IMR-90 (cell line): ENCODE measurements around the gene NMRAL1. TPM values are rescaled to one million over a fixed set of nuclear protein-coding genes. Genes with fewer than 3 reads are reported as not detected.

Source experiments
- ATAC-seq: fragments of 200-7000 bp; cut with Tn5 transposase; 2 replicates; pipeline ENCODE4 v1.9.1; 2020; ENCODE audit warnings: low read depth, mild to moderate bottlenecking, moderate library complexity
- BruUV-seq: library from RNA; stranded (reverse); fragments of 400-500 nt; replicated peaks from 2 replicates; lab custom pipeline; 2021; lab: Mats Ljungman, UMichigan
- CTCF ChIA-PET: fragments of 300-600 bp; formaldehyde crosslinking; extraction: SDS; loops from one replicate; lab custom pipeline; 2021; ENCODE audit warnings: antibody characterized with exemption; lab: Yijun Ruan, JAX
- POLR2A ChIA-PET: fragments of 300-600 bp; sonication (Branson Sonifier 250); formaldehyde crosslinking; loops from one replicate; lab custom pipeline; 2022; ENCODE audit warnings: antibody characterized with exemption; ENCODE audit not compliant: unreplicated experiment; lab: Charles Lee
- DNase-seq: peaks from one replicate; pipeline ENCODE4 v3.0.0; 2013
- H2AFZ ChIP-seq: replicated peaks from 2 replicates; pipeline ENCODE3; 2013; ENCODE audit warnings: low read length, mild to moderate bottlenecking; ENCODE audit not compliant: poor library complexity
- H2AK5ac ChIP-seq: 2 replicates; pipeline ENCODE4 v1.6.1; 2013; ENCODE audit warnings: low read depth, low read length, inconsistent platforms
- H2AK9ac ChIP-seq: replicated peaks from 2 replicates; pipeline ENCODE3; 2013; ENCODE audit warnings: mild to moderate bottlenecking, low read depth, low read length, moderate library complexity; ENCODE audit not compliant: poor library complexity
- H2BK120ac ChIP-seq: 2 replicates; pipeline ENCODE4 v1.6.1; 2013; ENCODE audit warnings: low read depth, low read length, inconsistent platforms
- H2BK15ac ChIP-seq: 3 replicates; pipeline ENCODE4 v1.6.1; 2013; ENCODE audit warnings: low read depth, low read length, inconsistent platforms
- H2BK20ac ChIP-seq: 2 replicates; pipeline ENCODE4 v1.6.1; 2013; ENCODE audit warnings: low read depth, mild to moderate bottlenecking, inconsistent platforms, low read length, moderate library complexity
- H2BK5ac ChIP-seq: 2 replicates; pipeline ENCODE4 v1.6.1; 2013; ENCODE audit warnings: mild to moderate bottlenecking, low read depth, low read length, inconsistent platforms; ENCODE audit not compliant: poor library complexity, severe bottlenecking
- H3K14ac ChIP-seq: replicated peaks from 2 replicates; pipeline ENCODE4 v1.6.1; 2013; ENCODE audit warnings: low read depth, low read length, inconsistent platforms
- H3K18ac ChIP-seq: 2 replicates; pipeline ENCODE4 v1.6.1; 2013; ENCODE audit warnings: low read depth, low read length, control low read depth
- H3K23ac ChIP-seq: 2 replicates; pipeline ENCODE4 v1.6.1; 2013; ENCODE audit warnings: low read depth, low read length, inconsistent platforms
- H3K27ac ChIP-seq: 2 replicates; pipeline ENCODE4 v1.5.1; 2013; ENCODE audit warnings: mild to moderate bottlenecking, control low read depth, low read length; ENCODE audit not compliant: insufficient read depth
- H3K27me3 ChIP-seq: 2 replicates; pipeline ENCODE4 v1.6.1; 2013; ENCODE audit warnings: low read length; ENCODE audit not compliant: control insufficient read depth, insufficient read depth
- H3K36me3 ChIP-seq: 2 replicates; pipeline ENCODE4 v1.6.1; 2013; ENCODE audit warnings: low read length, mixed read lengths; ENCODE audit not compliant: control insufficient read depth, insufficient read depth
- H3K4ac ChIP-seq: 2 replicates; pipeline ENCODE4 v1.6.1; 2013; ENCODE audit warnings: low read depth, low read length, inconsistent platforms
- H3K4me1 ChIP-seq: 2 replicates; pipeline ENCODE4 v1.6.1; 2013; ENCODE audit warnings: low read length, mixed read lengths; ENCODE audit not compliant: control insufficient read depth, insufficient read depth
- H3K4me2 ChIP-seq: 2 replicates; pipeline ENCODE4 v1.6.1; 2013; ENCODE audit warnings: low read depth, mild to moderate bottlenecking, control low read depth, low read length, moderate library complexity
- H3K4me3 ChIP-seq: 2 replicates; pipeline ENCODE4 v1.5.1; 2013; ENCODE audit warnings: low read depth, mild to moderate bottlenecking, control low read depth, low read length, moderate library complexity; ENCODE audit not compliant: insufficient read depth
- H3K56ac ChIP-seq: 2 replicates; pipeline ENCODE4 v1.6.1; 2013; ENCODE audit warnings: low read length, inconsistent platforms; ENCODE audit not compliant: insufficient read depth; ENCODE audit errors: extremely low read depth
- H3K79me1 ChIP-seq, 2 experiments: 2 replicates each; pipeline ENCODE4 v1.6.1; 2013; ENCODE audit warnings: low read length in 2 of 2, inconsistent platforms in 1 of 2, low read depth in 1 of 2
- H3K9ac ChIP-seq: 2 replicates; pipeline ENCODE4 v1.6.1; 2013; ENCODE audit warnings: low read depth, low read length, control low read depth
- H3K9me1 ChIP-seq: 2 replicates; pipeline ENCODE4 v1.6.1; 2013; ENCODE audit warnings: low read length, inconsistent platforms; ENCODE audit not compliant: insufficient read depth
- H3K9me3 ChIP-seq: 2 replicates; pipeline ENCODE4 v1.6.1; 2013; ENCODE audit warnings: low read length; ENCODE audit not compliant: control insufficient read depth, insufficient read depth
- H4K20me1 ChIP-seq: 2 replicates; pipeline ENCODE4 v1.6.1; 2013; ENCODE audit warnings: low read length, inconsistent platforms; ENCODE audit not compliant: insufficient read depth
- H4K5ac ChIP-seq: 2 replicates; pipeline ENCODE4 v1.6.1; 2013; ENCODE audit warnings: mild to moderate bottlenecking, low read depth, low read length, control low read depth
- H4K8ac ChIP-seq, 2 experiments: 2 replicates each; pipeline ENCODE4 v1.6.1; 2013; ENCODE audit warnings: low read depth in 2 of 2, low read length in 2 of 2, control low read depth in 1 of 2, inconsistent platforms in 1 of 2
- H4K91ac ChIP-seq: 2 replicates; pipeline ENCODE4 v1.6.1; 2013; ENCODE audit warnings: low read depth, low read length, inconsistent platforms; ENCODE audit not compliant: insufficient read depth
- BHLHE40 ChIP-seq: fragments of 150-350 bp; IDR thresholded peaks from 2 replicates; pipeline ENCODE4 v1.6.1; 2016; ENCODE audit warnings: mild to moderate bottlenecking, low read depth, low read length
- CEBPB ChIP-seq: IDR thresholded peaks from 2 replicates; pipeline ENCODE4 v1.6.1; 2012; ENCODE audit warnings: low read depth, low read length, improper control_type of control experiment
- CHD1 ChIP-seq: IDR thresholded peaks from 2 replicates; pipeline ENCODE4 v1.6.1; 2012; ENCODE audit warnings: low read depth, low read length, improper control_type of control experiment
- CTCF ChIP-seq: conservative IDR thresholded peaks from 2 replicates; pipeline ENCODE4 v1.5.1; 2012; ENCODE audit warnings: mild to moderate bottlenecking, low read depth, low read length, improper control_type of control experiment
- FOS ChIP-seq: fragments of 150-350 bp; IDR thresholded peaks from 2 replicates; pipeline ENCODE4 v1.6.1; 2016; ENCODE audit warnings: low read depth, low read length
- MAFK ChIP-seq: IDR thresholded peaks from 2 replicates; pipeline ENCODE4 v1.6.1; 2012; ENCODE audit warnings: low read depth, low read length, improper control_type of control experiment
- MAZ ChIP-seq: IDR thresholded peaks from 2 replicates; pipeline ENCODE4 v1.6.1; 2012; ENCODE audit warnings: low read depth, mild to moderate bottlenecking, low read length, improper control_type of control experiment, moderate library complexity, borderline replicate concordance
- MXI1 ChIP-seq: IDR thresholded peaks from 2 replicates; pipeline ENCODE4 v1.6.1; 2012; ENCODE audit warnings: low read depth, mild to moderate bottlenecking, low read length, moderate library complexity, borderline replicate concordance
- NFE2L2 ChIP-seq: fragments of 150-350 bp; IDR thresholded peaks from 2 replicates; pipeline ENCODE4 v1.6.1; 2016; ENCODE audit warnings: low read depth, mild to moderate bottlenecking, low read length
- POLR2A ChIP-seq: IDR thresholded peaks from 2 replicates; pipeline ENCODE4 v1.6.1; 2012; ENCODE audit warnings: mild to moderate bottlenecking, low read depth, low read length
- RAD21 ChIP-seq: IDR thresholded peaks from 2 replicates; pipeline ENCODE4 v1.6.1; 2012; ENCODE audit warnings: low read length, improper control_type of control experiment
- RCOR1 ChIP-seq: IDR thresholded peaks from 2 replicates; pipeline ENCODE4 v1.6.1; 2012; ENCODE audit warnings: mild to moderate bottlenecking, low read length, improper control_type of control experiment; ENCODE audit not compliant: insufficient replicate concordance
- RFX5 ChIP-seq: IDR thresholded peaks from 2 replicates; pipeline ENCODE4 v1.8.0; 2012; ENCODE audit warnings: low read depth, mild to moderate bottlenecking, low read length, moderate library complexity
- SMC3 ChIP-seq: fragments of 150-350 bp; IDR thresholded peaks from 2 replicates; pipeline ENCODE4 v1.6.1; 2016; ENCODE audit warnings: low read depth, mild to moderate bottlenecking, antibody characterized with exemption, low read length, moderate library complexity
- USF2 ChIP-seq: fragments of 150-350 bp; IDR thresholded peaks from 2 replicates; pipeline ENCODE4 v1.6.1; 2017; ENCODE audit warnings: mild to moderate bottlenecking, antibody characterized with exemption, low read length, low read depth
- WGBS, 2 experiments: methylation state at CpG; one replicate each; pipeline versions ENCODE4 v1.1.5 to v1.1.7; 2013; ENCODE audit warnings: missing lambda C conversion rate in 2 of 2; ENCODE audit not compliant: insufficient read length in 1 of 2; ENCODE audit errors: extremely low coverage in 2 of 2; 5-methylcytosine and 5-hydroxymethylcytosine counted together
- dilution Hi-C: fragments of 300-500 bp; cut with HindIII; formaldehyde crosslinking; loops from one replicate; pipeline ENCODE4 v1.14.3; 2018; ENCODE audit warnings: low sequenced_read_pairs; ENCODE audit not compliant: unreplicated experiment
- in situ Hi-C: fragments of 300-500 bp; cut with MboI; formaldehyde crosslinking; loops from 3 replicates; pipeline ENCODE4 v1.14.3; 2019; ENCODE audit warnings: low sequenced_read_pairs, inconsistent platforms, mixed read lengths
- intact Hi-C: fragments of 100-400 bp; cut with micrococcal nuclease; formaldehyde crosslinking; loops from 2 replicates; pipeline ENCODE4 v1.10.0; 2022
- polyA plus RNA-seq, 3 experiments: library from polyadenylated mRNA; depleted of rRNA; stranded (reverse); fragments of >200 nt; gene quantifications; 2 replicates each; pipeline ENCODE4 v1.2.3, GENCODE V29; 2012; ENCODE audit warnings: low replicate concordance in 1 of 3
- total RNA-seq: library from RNA; depleted of rRNA; stranded (reverse); fragments of >200 nt; gene quantifications from 2 replicates; pipeline ENCODE4 v1.2.3, GENCODE V29; 2012
- TF ChIP-seq, protein P1 (sequence below): fragments of 150-350 bp; IDR thresholded peaks from 2 replicates; pipeline ENCODE4 v1.6.1; 2016; ENCODE audit warnings: low read depth, mild to moderate bottlenecking, low read length, moderate library complexity, borderline replicate concordance

Gene NMRAL1
- total and polyA plus RNA-seq, 2 of the 4 experiments (the other 2 are of a cell fraction): 48.6 to 67.6 TPM

GRCh38 chr16:4450430-4450829 is 24.0 kb downstream of the NMRAL1 start:
- Histone ChIP-seq H3K9me3 (no peaks in the 10 kb centered on the region), H3K9me1 (0 out of 2 replicates have a peak, but pooled peaks cover 7% of the 10 kb centered on the region), H3K4me1 (no peaks in the 10 kb centered on the region), H2BK20ac (no peak overlapping the region), H3K18ac (no peak overlapping the region), H3K4me2 (no peak overlapping the region), H2BK5ac (no peak overlapping the region), H2BK120ac (no peak overlapping the region), H3K4me3 (no peak overlapping the region), H3K23ac (no peak overlapping the region), H2AFZ (no peak overlapping the region), H3K27me3 (no peaks in the 10 kb centered on the region), H3K27ac (no peak overlapping the region), H4K8ac (no peak overlapping the region), H3K4ac (no peak overlapping the region), H3K56ac (no peak overlapping the region), H4K20me1 (peaks cover 15% of the 10 kb centered on the region), H3K9ac (no peak overlapping the region), H2AK5ac (no peak overlapping the region), H4K91ac (no peak overlapping the region), H2BK15ac (no peak overlapping the region), H4K5ac (no peak overlapping the region), H2AK9ac (no peak overlapping the region), H3K36me3 (peaks cover 57% of the 10 kb centered on the region), H3K79me1 (peaks cover 10 to 16% of the 10 kb centered on the region in 2 experiments), H3K14ac (no peak overlapping the region)
- intact Hi-C loops (no loop called here), dilution Hi-C loops (no loop called here), in situ Hi-C loops (no loop called here)
- DNase-seq (no peak), ATAC-seq (no peak)
- POLR2A ChIA-PET: no interaction called here
- BruUV-seq: no TSS peak
- TF ChIP-seq BHLHE40 (no peak), FOS (no peak), RAD21 (no peak), RCOR1 (no peak), SMC3 (no peak), MXI1 (no peak), USF2 (no peak), MAZ (no peak), CEBPB (no peak), RFX5 (no peak), CTCF (no peak), NFE2L2 (no peak), POLR2A (no peak), CHD1 (no peak), MAFK (no peak)
- TF ChIP-seq, protein P1, sequence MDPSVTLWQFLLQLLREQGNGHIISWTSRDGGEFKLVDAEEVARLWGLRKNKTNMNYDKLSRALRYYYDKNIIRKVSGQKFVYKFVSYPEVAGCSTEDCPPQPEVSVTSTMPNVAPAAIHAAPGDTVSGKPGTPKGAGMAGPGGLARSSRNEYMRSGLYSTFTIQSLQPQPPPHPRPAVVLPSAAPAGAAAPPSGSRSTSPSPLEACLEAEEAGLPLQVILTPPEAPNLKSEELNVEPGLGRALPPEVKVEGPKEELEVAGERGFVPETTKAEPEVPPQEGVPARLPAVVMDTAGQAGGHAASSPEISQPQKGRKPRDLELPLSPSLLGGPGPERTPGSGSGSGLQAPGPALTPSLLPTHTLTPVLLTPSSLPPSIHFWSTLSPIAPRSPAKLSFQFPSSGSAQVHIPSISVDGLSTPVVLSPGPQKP: no peak
- WGBS, 2 experiments: 100% methylated on average over 2 of the region's 14 CpGs; no CpG with 5 or more reads in 1 of the 2 experiments
- CTCF ChIA-PET: no interaction called here
